ENCODE measurements around the gene KIF26B.

Gene KIF26B

DNA sequence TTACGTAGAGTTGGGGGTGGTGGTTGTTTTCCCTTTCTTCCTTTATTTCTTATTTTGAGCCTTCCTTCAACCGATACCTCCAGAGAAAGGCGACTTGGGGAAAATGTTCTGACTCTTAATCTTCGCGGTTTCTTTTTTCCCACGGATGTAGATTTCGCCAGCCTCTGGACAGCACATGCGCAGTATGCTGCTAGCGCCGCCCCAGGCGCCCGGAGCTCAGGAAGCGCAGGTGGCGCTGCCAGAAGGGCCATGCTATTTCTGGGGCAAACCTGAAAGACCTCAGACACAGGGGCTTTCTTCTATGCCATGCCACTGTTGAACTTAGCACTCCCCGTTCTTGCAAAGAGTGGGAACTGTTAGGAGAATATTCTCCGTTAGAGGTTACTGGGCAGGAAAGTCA lies 392.1 kb downstream of the KIF26B start:
- TF ChIP-seq, protein P1, sequence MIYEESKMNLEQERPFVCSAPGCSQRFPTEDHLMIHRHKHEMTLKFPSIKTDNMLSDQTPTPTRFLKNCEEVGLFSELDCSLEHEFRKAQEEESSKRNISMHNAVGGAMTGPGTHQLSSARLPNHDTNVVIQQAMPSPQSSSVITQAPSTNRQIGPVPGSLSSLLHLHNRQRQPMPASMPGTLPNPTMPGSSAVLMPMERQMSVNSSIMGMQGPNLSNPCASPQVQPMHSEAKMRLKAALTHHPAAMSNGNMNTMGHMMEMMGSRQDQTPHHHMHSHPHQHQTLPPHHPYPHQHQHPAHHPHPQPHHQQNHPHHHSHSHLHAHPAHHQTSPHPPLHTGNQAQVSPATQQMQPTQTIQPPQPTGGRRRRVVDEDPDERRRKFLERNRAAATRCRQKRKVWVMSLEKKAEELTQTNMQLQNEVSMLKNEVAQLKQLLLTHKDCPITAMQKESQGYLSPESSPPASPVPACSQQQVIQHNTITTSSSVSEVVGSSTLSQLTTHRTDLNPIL (CRISPR knock-in tag; IDR thresholded peaks at IDR 0.05; ENCODE audit: low read depth), result no peak
- TF ChIP-seq ZNF8 (CRISPR knock-in tag; IDR thresholded peaks at IDR 0.05) (no peak), ISL1 (CRISPR knock-in tag; IDR thresholded peaks at IDR 0.05) (no peak), ZFP3 (CRISPR knock-in tag; IDR thresholded peaks at IDR 0.05) (no peak), RARB (CRISPR knock-in tag; IDR thresholded peaks at IDR 0.05) (no peak), PPARA (CRISPR knock-in tag; IDR thresholded peaks at IDR 0.05; ENCODE audit: borderline replicate concordance) (no peak), ZNF565 (CRISPR knock-in tag; conservative IDR thresholded peaks at IDR 0.05; ENCODE audit: low read depth) (no peak), SNAI2 (CRISPR knock-in tag; IDR thresholded peaks at IDR 0.05) (no peak), ARNTL (CRISPR knock-in tag; IDR thresholded peaks at IDR 0.05; ENCODE audit: borderline replicate concordance, low read depth) (no peak), BACH2 (CRISPR knock-in tag; IDR thresholded peaks at IDR 0.05; ENCODE audit: borderline replicate concordance) (no peak), TCF4 (CRISPR knock-in tag; IDR thresholded peaks at IDR 0.05; ENCODE audit: borderline replicate concordance) (no peak), ZC3H10 (CRISPR knock-in tag; IDR thresholded peaks at IDR 0.05) (no peak), ZFP30 (CRISPR knock-in tag; IDR thresholded peaks at IDR 0.05) (no peak), GLIS3 (CRISPR knock-in tag; IDR thresholded peaks at IDR 0.05) (no peak)
- TF ChIP-seq, protein P2, sequence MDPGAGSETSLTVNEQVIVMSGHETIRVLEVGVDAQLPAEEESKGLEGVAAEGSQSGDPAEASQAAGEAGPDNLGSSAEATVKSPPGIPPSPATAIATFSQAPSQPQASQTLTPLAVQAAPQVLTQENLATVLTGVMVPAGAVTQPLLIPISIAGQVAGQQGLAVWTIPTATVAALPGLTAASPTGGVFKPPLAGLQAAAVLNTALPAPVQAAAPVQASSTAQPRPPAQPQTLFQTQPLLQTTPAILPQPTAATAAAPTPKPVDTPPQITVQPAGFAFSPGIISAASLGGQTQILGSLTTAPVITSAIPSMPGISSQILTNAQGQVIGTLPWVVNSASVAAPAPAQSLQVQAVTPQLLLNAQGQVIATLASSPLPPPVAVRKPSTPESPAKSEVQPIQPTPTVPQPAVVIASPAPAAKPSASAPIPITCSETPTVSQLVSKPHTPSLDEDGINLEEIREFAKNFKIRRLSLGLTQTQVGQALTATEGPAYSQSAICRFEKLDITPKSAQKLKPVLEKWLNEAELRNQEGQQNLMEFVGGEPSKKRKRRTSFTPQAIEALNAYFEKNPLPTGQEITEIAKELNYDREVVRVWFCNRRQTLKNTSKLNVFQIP (CRISPR knock-in tag; IDR thresholded peaks at IDR 0.05; ENCODE audit: borderline replicate concordance, low read depth), result no peak
- TF ChIP-seq, protein P3, sequence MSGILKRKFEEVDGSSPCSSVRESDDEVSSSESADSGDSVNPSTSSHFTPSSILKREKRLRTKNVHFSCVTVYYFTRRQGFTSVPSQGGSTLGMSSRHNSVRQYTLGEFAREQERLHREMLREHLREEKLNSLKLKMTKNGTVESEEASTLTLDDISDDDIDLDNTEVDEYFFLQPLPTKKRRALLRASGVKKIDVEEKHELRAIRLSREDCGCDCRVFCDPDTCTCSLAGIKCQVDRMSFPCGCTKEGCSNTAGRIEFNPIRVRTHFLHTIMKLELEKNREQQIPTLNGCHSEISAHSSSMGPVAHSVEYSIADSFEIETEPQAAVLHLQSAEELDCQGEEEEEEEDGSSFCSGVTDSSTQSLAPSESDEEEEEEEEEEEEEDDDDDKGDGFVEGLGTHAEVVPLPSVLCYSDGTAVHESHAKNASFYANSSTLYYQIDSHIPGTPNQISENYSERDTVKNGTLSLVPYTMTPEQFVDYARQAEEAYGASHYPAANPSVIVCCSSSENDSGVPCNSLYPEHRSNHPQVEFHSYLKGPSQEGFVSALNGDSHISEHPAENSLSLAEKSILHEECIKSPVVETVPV (CRISPR knock-in tag; IDR thresholded peaks at IDR 0.05), result no peak
- TF ChIP-seq, protein P4, sequence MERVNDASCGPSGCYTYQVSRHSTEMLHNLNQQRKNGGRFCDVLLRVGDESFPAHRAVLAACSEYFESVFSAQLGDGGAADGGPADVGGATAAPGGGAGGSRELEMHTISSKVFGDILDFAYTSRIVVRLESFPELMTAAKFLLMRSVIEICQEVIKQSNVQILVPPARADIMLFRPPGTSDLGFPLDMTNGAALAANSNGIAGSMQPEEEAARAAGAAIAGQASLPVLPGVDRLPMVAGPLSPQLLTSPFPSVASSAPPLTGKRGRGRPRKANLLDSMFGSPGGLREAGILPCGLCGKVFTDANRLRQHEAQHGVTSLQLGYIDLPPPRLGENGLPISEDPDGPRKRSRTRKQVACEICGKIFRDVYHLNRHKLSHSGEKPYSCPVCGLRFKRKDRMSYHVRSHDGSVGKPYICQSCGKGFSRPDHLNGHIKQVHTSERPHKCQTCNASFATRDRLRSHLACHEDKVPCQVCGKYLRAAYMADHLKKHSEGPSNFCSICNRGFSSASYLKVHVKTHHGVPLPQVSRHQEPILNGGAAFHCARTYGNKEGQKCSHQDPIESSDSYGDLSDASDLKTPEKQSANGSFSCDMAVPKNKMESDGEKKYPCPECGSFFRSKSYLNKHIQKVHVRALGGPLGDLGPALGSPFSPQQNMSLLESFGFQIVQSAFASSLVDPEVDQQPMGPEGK (CRISPR knock-in tag; IDR thresholded peaks at IDR 0.05; ENCODE audit: borderline replicate concordance), result no peak
- TF ChIP-seq, protein P5, sequence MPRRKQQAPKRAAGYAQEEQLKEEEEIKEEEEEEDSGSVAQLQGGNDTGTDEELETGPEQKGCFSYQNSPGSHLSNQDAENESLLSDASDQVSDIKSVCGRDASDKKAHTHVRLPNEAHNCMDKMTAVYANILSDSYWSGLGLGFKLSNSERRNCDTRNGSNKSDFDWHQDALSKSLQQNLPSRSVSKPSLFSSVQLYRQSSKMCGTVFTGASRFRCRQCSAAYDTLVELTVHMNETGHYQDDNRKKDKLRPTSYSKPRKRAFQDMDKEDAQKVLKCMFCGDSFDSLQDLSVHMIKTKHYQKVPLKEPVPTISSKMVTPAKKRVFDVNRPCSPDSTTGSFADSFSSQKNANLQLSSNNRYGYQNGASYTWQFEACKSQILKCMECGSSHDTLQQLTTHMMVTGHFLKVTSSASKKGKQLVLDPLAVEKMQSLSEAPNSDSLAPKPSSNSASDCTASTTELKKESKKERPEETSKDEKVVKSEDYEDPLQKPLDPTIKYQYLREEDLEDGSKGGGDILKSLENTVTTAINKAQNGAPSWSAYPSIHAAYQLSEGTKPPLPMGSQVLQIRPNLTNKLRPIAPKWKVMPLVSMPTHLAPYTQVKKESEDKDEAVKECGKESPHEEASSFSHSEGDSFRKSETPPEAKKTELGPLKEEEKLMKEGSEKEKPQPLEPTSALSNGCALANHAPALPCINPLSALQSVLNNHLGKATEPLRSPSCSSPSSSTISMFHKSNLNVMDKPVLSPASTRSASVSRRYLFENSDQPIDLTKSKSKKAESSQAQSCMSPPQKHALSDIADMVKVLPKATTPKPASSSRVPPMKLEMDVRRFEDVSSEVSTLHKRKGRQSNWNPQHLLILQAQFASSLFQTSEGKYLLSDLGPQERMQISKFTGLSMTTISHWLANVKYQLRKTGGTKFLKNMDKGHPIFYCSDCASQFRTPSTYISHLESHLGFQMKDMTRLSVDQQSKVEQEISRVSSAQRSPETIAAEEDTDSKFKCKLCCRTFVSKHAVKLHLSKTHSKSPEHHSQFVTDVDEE (CRISPR knock-in tag; IDR thresholded peaks at IDR 0.05), result no peak

DNA sequence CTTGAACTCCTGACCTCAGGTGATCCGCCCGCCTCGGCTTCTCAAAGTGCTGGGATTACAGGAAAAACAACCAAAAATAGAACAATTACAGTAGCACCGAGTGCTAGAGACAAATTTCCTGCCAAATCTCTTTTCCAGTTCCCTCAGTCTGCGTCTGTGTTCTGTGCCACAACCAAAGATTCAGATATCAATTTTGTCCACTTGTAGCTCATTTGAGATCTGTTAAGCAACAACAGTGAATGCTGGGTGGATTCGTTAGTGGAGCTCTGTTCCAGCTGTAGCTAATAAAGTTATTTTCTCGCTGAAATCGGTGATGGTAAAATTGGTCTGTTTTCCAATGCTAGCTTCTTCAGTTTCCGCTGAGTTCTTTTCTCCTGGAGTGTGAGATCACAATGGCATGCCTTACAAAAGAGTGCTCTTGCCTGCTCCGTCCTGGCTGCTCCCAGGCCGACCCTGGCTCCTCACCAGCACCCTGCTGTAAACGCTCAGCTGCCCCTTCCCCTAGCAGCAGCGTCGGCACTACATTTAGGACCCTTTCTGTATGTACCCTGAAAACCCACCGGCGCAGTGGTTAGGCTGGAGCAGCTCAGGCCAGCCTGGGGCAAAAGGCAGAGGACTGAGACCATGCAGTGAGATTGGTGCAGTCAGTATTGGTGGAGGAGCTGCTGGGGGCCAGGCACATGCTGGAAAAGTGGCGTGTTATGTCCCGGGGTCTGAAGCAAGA lies 395.4 kb downstream of the KIF26B start:
- TF ChIP-seq ZC3H10 (CRISPR knock-in tag; IDR thresholded peaks at IDR 0.05), result no peak
- TF ChIP-seq RARB (CRISPR knock-in tag; IDR thresholded peaks at IDR 0.05), result no peak
- TF ChIP-seq, protein P4 (CRISPR knock-in tag; IDR thresholded peaks at IDR 0.05; ENCODE audit: borderline replicate concordance), result no peak
- no peak for TF ChIP-seq TCF4 (CRISPR knock-in tag; IDR thresholded peaks at IDR 0.05; ENCODE audit: borderline replicate concordance)
- ATAC-seq, result no peak

More for the DNA sequence above, 392.1 kb downstream of the KIF26B start:
- ATAC-seq, result no peak

Measured in SK-N-SH treated with all-trans-retinoic acid at 6 μM for 48 hours (cell line).